Neuron (in vitro differentiated cells): ENCODE measurements around the gene NOXA1.

ENCODE experiments used
- H2AFZ ChIP-seq: one replicate; pipeline ENCODE4 v1.6.1; 2013; ENCODE audit warnings: low read depth, mild to moderate bottlenecking, inconsistent platforms, low read length, moderate library complexity
- H3K27me3 ChIP-seq: one replicate; pipeline ENCODE4 v1.6.1; 2013; ENCODE audit warnings: low read length; ENCODE audit not compliant: insufficient read depth
- H3K36me3 ChIP-seq: one replicate; pipeline ENCODE4 v1.6.1; 2013; ENCODE audit warnings: low read length; ENCODE audit not compliant: insufficient read depth
- H3K4me1 ChIP-seq: one replicate; pipeline ENCODE4 v1.6.1; 2013; ENCODE audit warnings: low read length; ENCODE audit not compliant: insufficient read depth
- H3K4me3 ChIP-seq: 2 replicates; pipeline ENCODE4 v1.5.1; 2013; ENCODE audit warnings: mild to moderate bottlenecking, low read length, moderate library complexity
- H3K9me3 ChIP-seq: one replicate; pipeline ENCODE4 v1.6.1; 2013; ENCODE audit warnings: low read length

NOXA1 gene

GRCh38 chr9:137429974-137430722 is 7.0 kb downstream of the NOXA1 start:
- Histone ChIP-seq H3K9me3 (no peaks in the 10 kb centered on the region), H3K4me1 (no peaks in the 10 kb centered on the region), H3K4me3 (no peak overlapping the region), H3K27me3 (peaks cover 4% of the 10 kb centered on the region), H2AFZ (no peak overlapping the region), H3K36me3 (no peaks in the 10 kb centered on the region)

- no peak overlapping the region for H2AFZ ChIP-seq
- H3K36me3 ChIP-seq, result no peaks in the 10 kb centered on the region
- H3K4me3 ChIP-seq, result no peak overlapping the region
- H3K27me3 ChIP-seq, result peaks cover 9% of the 10 kb centered on the region
- no peaks in the 10 kb centered on the region for H3K9me3 ChIP-seq
- no peaks in the 10 kb centered on the region for H3K4me1 ChIP-seq
Measured at GRCh38 chr9:137430723-137431415, 7.7 kb downstream of the NOXA1 start.

- H3K36me3 ChIP-seq, result no peaks in the 10 kb centered on the region
- no peak overlapping the region for H2AFZ ChIP-seq
- H3K4me3 ChIP-seq, result no peak overlapping the region
- H3K27me3 ChIP-seq, result peaks cover 9% of the 10 kb centered on the region
- no peaks in the 10 kb centered on the region for H3K9me3 ChIP-seq
- no peaks in the 10 kb centered on the region for H3K4me1 ChIP-seq
Measured at GRCh38 chr9:137431416-137431931, 8.3 kb downstream of the NOXA1 start.

- no peak overlapping the region for H2AFZ ChIP-seq
- H3K4me1 ChIP-seq, result no peaks in the 10 kb centered on the region
- H3K36me3 ChIP-seq, result no peaks in the 10 kb centered on the region
- peaks cover 9% of the 10 kb centered on the region for H3K27me3 ChIP-seq
- no peak overlapping the region for H3K4me3 ChIP-seq
- H3K9me3 ChIP-seq, result no peaks in the 10 kb centered on the region
Measured at GRCh38 chr9:137432687-137433348, 9.6 kb downstream of the NOXA1 start.

- Histone ChIP-seq H3K27me3 (peaks cover 9% of the 10 kb centered on the region), H3K4me1 (no peaks in the 10 kb centered on the region), H3K36me3 (no peaks in the 10 kb centered on the region), H3K4me3 (no peak overlapping the region), H2AFZ (no peak overlapping the region), H3K9me3 (no peaks in the 10 kb centered on the region)
Measured at GRCh38 chr9:137433349-137433915, 10.2 kb downstream of the NOXA1 start.

- Histone ChIP-seq H3K9me3 (no peaks in the 10 kb centered on the region), H3K36me3 (no peaks in the 10 kb centered on the region), H3K27me3 (peaks cover 9% of the 10 kb centered on the region), H3K4me3 (no peak overlapping the region), H2AFZ (no peak overlapping the region), H3K4me1 (no peaks in the 10 kb centered on the region)
Measured at GRCh38 chr9:137433916-137434431, 10.8 kb downstream of the NOXA1 start.

- no peaks in the 10 kb centered on the region for H3K36me3 ChIP-seq
- H3K9me3 ChIP-seq, result no peaks in the 10 kb centered on the region
- H3K4me1 ChIP-seq, result no peaks in the 10 kb centered on the region
- no peak overlapping the region for H2AFZ ChIP-seq
- peaks cover 9% of the 10 kb centered on the region for H3K27me3 ChIP-seq
- no peak overlapping the region for H3K4me3 ChIP-seq
Measured at GRCh38 chr9:137434498-137435380, 11.5 kb downstream of the NOXA1 start.

GRCh38 chr9:137435381-137435891 is 12.2 kb downstream of the NOXA1 start:
- Histone ChIP-seq H3K4me1 (no peaks in the 10 kb centered on the region), H2AFZ (no peak overlapping the region), H3K27me3 (peaks cover 9% of the 10 kb centered on the region), H3K36me3 (no peaks in the 10 kb centered on the region), H3K9me3 (no peaks in the 10 kb centered on the region), H3K4me3 (no peak overlapping the region)

- H3K4me3 ChIP-seq, result no peak overlapping the region
- peaks cover 9% of the 10 kb centered on the region for H3K27me3 ChIP-seq
- no peak overlapping the region for H2AFZ ChIP-seq
- H3K36me3 ChIP-seq, result no peaks in the 10 kb centered on the region
- H3K9me3 ChIP-seq, result no peaks in the 10 kb centered on the region
- H3K4me1 ChIP-seq, result no peaks in the 10 kb centered on the region
Measured at GRCh38 chr9:137435980-137436760, 13.0 kb downstream of the NOXA1 start.

GRCh38 chr9:137436761-137437600 is 13.8 kb downstream of the NOXA1 start:
- H3K9me3 ChIP-seq, result no peaks in the 10 kb centered on the region
- no peaks in the 10 kb centered on the region for H3K36me3 ChIP-seq
- peaks cover 1% of the 10 kb centered on the region for H3K4me1 ChIP-seq
- H3K27me3 ChIP-seq, result peaks cover 9% of the 10 kb centered on the region
- no peak overlapping the region for H3K4me3 ChIP-seq
- H2AFZ ChIP-seq, result no peak overlapping the region
